Esophagus muscularis mucosa (tissue), 4 donors: ENCODE data around the gene ABCC11. TPM values are rescaled to one million over a fixed set of nuclear protein-coding genes. Genes with fewer than 3 reads are reported as not detected.

ENCODE experiments used
- DNase-seq: peaks from one replicate; pipeline ENCODE4 v3.0.0-alpha.2; 2017; ENCODE audit errors: extremely low spot score
- H3K27ac ChIP-seq, 4 donors: fragments of 200-600 bp; sonication (generic); replicated peaks in 1 of 4; 1 replicate in 3 of 4; 2 replicates in 1 of 4; pipeline ENCODE4 v1.5.1; 2016 to 2019; ENCODE audit warnings: mild to moderate bottlenecking in 1 of 4
- H3K27me3 ChIP-seq, 4 donors: fragments of 200-600 bp; sonication (generic); one replicate each; pipeline versions ENCODE4 v1.5.1 to v1.6.0; 2016 to 2019
- H3K36me3 ChIP-seq, 4 donors: fragments of 200-600 bp; sonication (generic); one replicate each; pipeline ENCODE4 v1.5.1; 2016 to 2019
- H3K4me1 ChIP-seq, 4 donors: fragments of 200-600 bp; sonication (generic); one replicate each; pipeline ENCODE4 v1.5.1; 2016 to 2019
- H3K4me3 ChIP-seq, 4 donors: fragments of 200-600 bp; sonication (generic); 1 replicate in 2 of 4; 2 replicates in 2 of 4; pipeline ENCODE4 v1.5.1; 2016 to 2019; ENCODE audit warnings: mild to moderate bottlenecking in 4 of 4, moderate library complexity in 1 of 4
- H3K9me3 ChIP-seq, 4 donors: fragments of 200-600 bp; sonication (generic); 1 replicate in 3 of 4; 2 replicates in 1 of 4; pipeline ENCODE4 v1.5.1; 2016 to 2019
- EP300 ChIP-seq: sonication (generic); formaldehyde crosslinking; IDR thresholded peaks from one replicate; pipeline ENCODE4 v1.6.1; 2017; ENCODE audit warnings: antibody characterized with exemption
- POLR2A ChIP-seq: fragments of 450-650 bp; IDR thresholded peaks from one replicate; pipeline ENCODE4 v1.6.1; 2017; ENCODE audit warnings: antibody characterized with exemption, moderate library complexity, mild to moderate bottlenecking, low read depth
- POLR2AphosphoS5 ChIP-seq, 2 donors: sonication (generic); formaldehyde crosslinking; IDR thresholded peaks; one replicate each; pipeline ENCODE4 v1.6.1; 2017; ENCODE audit warnings: antibody characterized with exemption in 2 of 2
- WGBS: methylation state at CpG from one replicate; pipeline ENCODE4 v1.1.5; 2018; 5-methylcytosine and 5-hydroxymethylcytosine counted together
- intact Hi-C: fragments of 100-400 bp; cut with DNase I; formaldehyde crosslinking; loops from one replicate; pipeline ENCODE4 v1.15.1; 2023
- total RNA-seq, 4 donors: library from RNA; depleted of rRNA; stranded (reverse); fragments of >200 nt; gene quantifications; one replicate each; pipeline versions ENCODE4 v1.1.0 to v1.2.1, GENCODE V29; 2016
- TF ChIP-seq, protein P1 (sequence below), 3 experiments: fragments of 200-600 bp in 2 of 3; fragments of 450-650 bp in 1 of 3; sonication (generic) in 2 of 3; IDR thresholded peaks; one replicate each; pipeline ENCODE4 v1.5.1; 2017 to 2019; ENCODE audit warnings: antibody characterized with exemption in 3 of 3, mild to moderate bottlenecking in 2 of 3, moderate library complexity in 1 of 3

Gene ABCC11
- total RNA-seq, 4 donors from 2014 or later, result not detected

GRCh38 chr16:48138543-48138942 is 108.8 kb downstream of the ABCC11 start:
- DNase-seq, result no peak
- WGBS, result 79% methylated on average over 2 of the region's 2 CpGs

DNA sequence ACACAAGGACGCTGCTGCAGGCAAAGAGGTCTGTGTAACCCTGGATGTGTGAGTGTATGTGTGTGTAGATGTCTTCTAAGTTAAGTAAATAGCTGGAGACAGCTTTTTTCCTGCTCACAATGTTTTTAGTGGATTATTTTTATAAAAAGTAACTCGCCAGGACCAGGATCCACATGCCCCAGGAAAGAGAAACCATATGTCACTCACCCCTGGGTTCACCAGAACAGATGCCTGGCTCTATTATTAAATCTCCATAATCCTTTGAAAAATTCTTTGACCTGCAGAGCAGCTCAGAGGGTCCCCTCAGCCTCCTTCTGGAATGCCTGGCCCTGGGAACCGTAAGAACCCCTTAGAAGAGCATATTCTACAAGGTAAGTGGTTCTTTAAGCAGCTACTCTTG is 109.5 kb downstream of the ABCC11 start:
- H3K4me3 ChIP-seq, result no peak overlapping the region
- H3K4me1 ChIP-seq, result peaks cover 0 to 7% (median 0%) of the 10 kb centered on the region in 4 donors
- H3K9me3 ChIP-seq, result no peaks in the 10 kb centered on the region
- DNase-seq, result no peak
- no peaks in the 10 kb centered on the region for H3K27me3 ChIP-seq
- no peaks in the 10 kb centered on the region for H3K36me3 ChIP-seq
- intact Hi-C loops, result no loop called here
- 81% methylated on average over 3 of the region's 3 CpGs for WGBS
- TF ChIP-seq, protein P1, sequence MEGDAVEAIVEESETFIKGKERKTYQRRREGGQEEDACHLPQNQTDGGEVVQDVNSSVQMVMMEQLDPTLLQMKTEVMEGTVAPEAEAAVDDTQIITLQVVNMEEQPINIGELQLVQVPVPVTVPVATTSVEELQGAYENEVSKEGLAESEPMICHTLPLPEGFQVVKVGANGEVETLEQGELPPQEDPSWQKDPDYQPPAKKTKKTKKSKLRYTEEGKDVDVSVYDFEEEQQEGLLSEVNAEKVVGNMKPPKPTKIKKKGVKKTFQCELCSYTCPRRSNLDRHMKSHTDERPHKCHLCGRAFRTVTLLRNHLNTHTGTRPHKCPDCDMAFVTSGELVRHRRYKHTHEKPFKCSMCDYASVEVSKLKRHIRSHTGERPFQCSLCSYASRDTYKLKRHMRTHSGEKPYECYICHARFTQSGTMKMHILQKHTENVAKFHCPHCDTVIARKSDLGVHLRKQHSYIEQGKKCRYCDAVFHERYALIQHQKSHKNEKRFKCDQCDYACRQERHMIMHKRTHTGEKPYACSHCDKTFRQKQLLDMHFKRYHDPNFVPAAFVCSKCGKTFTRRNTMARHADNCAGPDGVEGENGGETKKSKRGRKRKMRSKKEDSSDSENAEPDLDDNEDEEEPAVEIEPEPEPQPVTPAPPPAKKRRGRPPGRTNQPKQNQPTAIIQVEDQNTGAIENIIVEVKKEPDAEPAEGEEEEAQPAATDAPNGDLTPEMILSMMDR (IDR thresholded peaks at IDR 0.05), result no peak
- TF ChIP-seq POLR2A (no peak), EP300 (no peak), POLR2AphosphoS5 (IDR thresholded peaks at IDR 0.05) (no peak)
- no peak overlapping the region for H3K27ac ChIP-seq

More at GRCh38 chr16:48138543-48138942, 108.8 kb downstream of the ABCC11 start:
- Histone ChIP-seq H3K36me3 (no peaks in the 10 kb centered on the region), H3K9me3 (no peaks in the 10 kb centered on the region), H3K4me1 (peaks cover 0 to 7% (median 0%) of the 10 kb centered on the region in 4 donors), H3K4me3 (no peak overlapping the region), H3K27ac (no peak overlapping the region), H3K27me3 (no peaks in the 10 kb centered on the region)
- intact Hi-C loops, result no loop called here
- TF ChIP-seq, protein P1 (IDR thresholded peaks at IDR 0.05), result no peak
- TF ChIP-seq EP300 (no peak), POLR2A (no peak)

DNA sequence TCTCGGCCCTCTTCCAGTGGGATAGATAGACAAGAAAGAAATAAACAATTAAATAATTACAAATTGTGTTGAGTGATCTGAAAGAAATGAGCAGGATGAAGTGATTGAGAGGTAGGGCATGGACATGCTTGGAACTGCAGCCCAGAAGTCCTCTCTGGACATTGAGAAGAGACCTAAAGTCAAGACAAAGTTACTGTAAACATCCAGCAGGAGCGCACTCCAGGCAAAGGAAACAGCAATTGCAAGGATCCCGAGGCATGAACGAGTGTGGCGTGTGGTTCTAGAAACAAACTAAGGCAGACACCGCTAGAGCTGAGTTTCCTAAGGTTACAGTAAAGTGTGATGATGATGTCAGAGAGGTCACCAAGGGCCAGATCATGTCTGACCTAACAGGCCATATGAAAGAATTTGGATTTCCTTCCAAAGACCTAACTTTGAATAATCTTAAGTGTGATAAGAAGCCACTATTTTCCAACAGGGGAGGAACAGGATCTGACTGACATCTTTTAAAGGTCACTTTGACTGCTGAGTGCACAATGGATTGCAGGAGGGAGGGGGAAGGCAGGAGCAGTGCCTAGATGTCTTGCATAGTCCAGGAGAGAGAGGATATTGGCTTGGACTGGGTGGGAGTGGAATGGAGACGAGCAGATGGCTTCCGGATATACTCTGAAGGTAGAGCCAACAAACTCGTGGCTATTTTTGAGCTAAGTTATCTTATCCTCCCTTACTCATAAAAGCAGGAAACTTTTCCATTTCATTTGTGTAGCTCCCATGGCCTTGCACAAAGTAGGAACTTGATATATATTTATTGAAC is 110.6 kb downstream of the ABCC11 start:
- Histone ChIP-seq H3K4me1 (peaks cover 0 to 7% (median 0%) of the 10 kb centered on the region in 4 donors), H3K9me3 (no peaks in the 10 kb centered on the region), H3K36me3 (no peaks in the 10 kb centered on the region), H3K4me3 (no peak overlapping the region), H3K27me3 (no peaks in the 10 kb centered on the region), H3K27ac (no peak overlapping the region)
- WGBS, result 71% methylated on average over 9 of the region's 9 CpGs
- no peak for DNase-seq
- intact Hi-C loops, result no loop called here
- TF ChIP-seq, protein P1 (IDR thresholded peaks at IDR 0.05), result no peak
- no peak for TF ChIP-seq POLR2A
- TF ChIP-seq EP300, result no peak
- TF ChIP-seq POLR2AphosphoS5 (IDR thresholded peaks at IDR 0.05), result no peak

- DNase-seq, result no peak
- peaks cover 0 to 7% (median 0%) of the 10 kb centered on the region in 4 donors for H3K4me1 ChIP-seq
- 89% methylated on average over 18 of the region's 18 CpGs for WGBS
- TF ChIP-seq, protein P1 (IDR thresholded peaks at IDR 0.05), result no peak
- TF ChIP-seq POLR2A, result no peak
- intact Hi-C loops, result no loop called here
- no peaks in the 10 kb centered on the region for H3K36me3 ChIP-seq
- H3K27ac ChIP-seq, result no peak overlapping the region
- H3K9me3 ChIP-seq, result no peaks in the 10 kb centered on the region
- no peaks in the 10 kb centered on the region for H3K27me3 ChIP-seq
- no peak overlapping the region for H3K4me3 ChIP-seq
These were observed 113.7 kb downstream of the ABCC11 start for GRCh38 chr16:48133455-48134211.
